HCT116 (cell line): ENCODE measurements around the gene TPRG1. TPM values are rescaled to one million over a fixed set of nuclear protein-coding genes. Genes with fewer than 3 reads are reported as not detected.
A peak's percentile ranks its signal among the peaks of the same experiment; 100 is the strongest.

ENCODE experiments used
- ATAC-seq: fragments of 200-7000 bp; cut with Tn5 transposase; 2 replicates; pipeline ENCODE4 v1.9.1; 2020; ENCODE audit warnings: mild to moderate bottlenecking, moderate library complexity
- BruUV-seq: library from RNA; stranded (reverse); fragments of 400-500 nt; replicated peaks from 2 replicates; lab custom pipeline; 2021; lab: Mats Ljungman, UMichigan
- CTCF ChIA-PET: fragments of 300-600 bp; sonication (Branson Sonifier 250); formaldehyde crosslinking; loops from one replicate; lab custom pipeline; 2021; ENCODE audit warnings: antibody characterized with exemption; lab: Charles Lee
- POLR2A ChIA-PET: fragments of 300-600, 350-600 bp; sonication (Branson Sonifier 250); formaldehyde crosslinking; loops from one replicate; lab custom pipeline; 2021; ENCODE audit warnings: antibody characterized with exemption; lab: Charles Lee
- RAD21 ChIA-PET, 2 experiments: fragments of 300-600 bp; sonication (Branson Sonifier 250); formaldehyde crosslinking; loops; one replicate each; lab custom pipeline; 2023; ENCODE audit warnings: low total read pairs in 2 of 2; ENCODE audit not compliant: uncharacterized antibody in 2 of 2, unreplicated experiment in 2 of 2, low non-redundant PET in 1 of 2; lab: Charles Lee
- DNase-seq: peaks from one replicate; pipeline ENCODE4 v3.0.0-alpha.2; 2010; ENCODE audit warnings: low read depth, low spot score
- H2AFZ ChIP-seq: fragments of 200-600 bp; shearing (Covaris generic), sonication (generic); 2 replicates; pipeline ENCODE4 v1.6.1; 2017; ENCODE audit warnings: low read depth, mixed run types, mixed read lengths, antibody characterized with exemption, low read length; ENCODE audit not compliant: poor library complexity, severe bottlenecking
- H3K27ac ChIP-seq: 2 replicates; pipeline ENCODE4 v1.5.1; 2012; ENCODE audit warnings: low read depth, low read length
- H3K27me3 ChIP-seq: fragments of 200-600 bp; sonication (generic); 2 replicates; pipeline ENCODE4 v1.6.1; 2016; ENCODE audit warnings: mixed run types, low read length, mixed read lengths; ENCODE audit not compliant: insufficient read depth
- H3K36me3 ChIP-seq, 2 experiments: fragments of 200-500 bp in 1 of 2; fragments of 200-600 bp in 1 of 2; sonication (Bioruptor generic) in 1 of 2; sonication (generic) in 1 of 2; 2 replicates each; pipeline versions ENCODE4 v1.5.1 to v1.6.1; 2014 to 2016; ENCODE audit warnings: low read length in 2 of 2, inconsistent platforms in 1 of 2, mixed read lengths in 1 of 2, mixed run types in 1 of 2; ENCODE audit not compliant: insufficient read depth in 2 of 2, control insufficient read depth in 1 of 2
- H3K4me1 ChIP-seq, 2 experiments: fragments of 200-600 bp in 1 of 2; sonication (generic) in 1 of 2; 2 replicates each; pipeline versions ENCODE4 v1.5.1 to v1.6.1; 2012 to 2017; ENCODE audit warnings: low read length in 2 of 2, inconsistent platforms in 1 of 2, mild to moderate bottlenecking in 1 of 2, mixed read lengths in 1 of 2, mixed run types in 1 of 2, moderate library complexity in 1 of 2; ENCODE audit not compliant: insufficient read depth in 2 of 2, control insufficient read depth in 1 of 2
- H3K4me2 ChIP-seq: fragments of 200-600 bp; sonication (generic); 2 replicates; pipeline ENCODE4 v1.6.1; 2017; ENCODE audit warnings: mixed run types, low read length, mixed read lengths
- H3K4me3 ChIP-seq, 2 experiments: fragments of 200-600 bp in 1 of 2; sonication (generic) in 1 of 2; replicated peaks in 1 of 2; 2 replicates each; pipeline ENCODE4 v1.5.1; 2011 to 2016; ENCODE audit warnings: low read length in 2 of 2, control low read depth in 1 of 2, low read depth in 1 of 2, mild to moderate bottlenecking in 1 of 2, mixed read lengths in 1 of 2, mixed run types in 1 of 2
- H3K79me2 ChIP-seq: fragments of 200-600 bp; sonication (generic); 2 replicates; pipeline ENCODE4 v1.6.1; 2017; ENCODE audit warnings: mild to moderate bottlenecking, mixed run types, low read length, moderate library complexity, mixed read lengths; ENCODE audit not compliant: insufficient read depth
- H3K9ac ChIP-seq: fragments of 200-600 bp; sonication (generic); 2 replicates; pipeline ENCODE4 v1.6.1; 2016; ENCODE audit warnings: low read length, mixed read lengths
- H3K9me2 ChIP-seq: fragments of 200-600 bp; sonication (generic), shearing (Covaris generic); 2 replicates; pipeline ENCODE4 v1.6.1; 2017; ENCODE audit warnings: mixed run types, mild to moderate bottlenecking, moderate library complexity; ENCODE audit not compliant: insufficient read depth
- H3K9me3 ChIP-seq, 2 experiments: fragments of 200-500 bp in 1 of 2; fragments of 200-600 bp in 1 of 2; sonication (Bioruptor generic) in 1 of 2; sonication (generic) in 1 of 2; 2 replicates each; pipeline ENCODE4 v1.6.1; 2014 to 2017; ENCODE audit warnings: low read length in 2 of 2, mixed read lengths in 2 of 2, inconsistent platforms in 1 of 2, low read depth in 1 of 2, mild to moderate bottlenecking in 1 of 2, mixed run types in 1 of 2, moderate library complexity in 1 of 2; ENCODE audit not compliant: control insufficient read depth in 1 of 2, insufficient read depth in 1 of 2
- H4K20me1 ChIP-seq: fragments of 200-600 bp; sonication (generic), shearing (Covaris generic); 2 replicates; pipeline ENCODE4 v1.6.1; 2017; ENCODE audit warnings: mixed run types, mild to moderate bottlenecking, moderate library complexity; ENCODE audit not compliant: insufficient read depth
- ATF3 ChIP-seq: IDR thresholded peaks from 2 replicates; pipeline ENCODE4 v1.6.1; 2012
- CEBPB ChIP-seq: IDR thresholded peaks from 2 replicates; pipeline ENCODE4 v1.6.1; 2012; ENCODE audit warnings: low read depth
- CTCF ChIP-seq, 3 experiments: fragments of 200-600 bp in 1 of 3; sonication (generic) in 1 of 3; IDR thresholded peaks in 2 of 3; conservative IDR thresholded peaks in 1 of 3; 2 replicates each; pipeline ENCODE4 v1.5.1; 2012 to 2017; ENCODE audit warnings: low read depth in 2 of 3, low read length in 2 of 3, antibody characterized with exemption in 1 of 3, borderline replicate concordance in 1 of 3, control low read depth in 1 of 3, mild to moderate bottlenecking in 1 of 3, mixed read lengths in 1 of 3, mixed run types in 1 of 3, moderate library complexity in 1 of 3; ENCODE audit not compliant: insufficient read depth in 1 of 3
- EGR1 ChIP-seq: IDR thresholded peaks from 2 replicates; pipeline ENCODE4 v1.6.1; 2012; ENCODE audit warnings: low read depth
- ELF1 ChIP-seq: IDR thresholded peaks from 2 replicates; pipeline ENCODE4 v1.6.1; 2012; ENCODE audit warnings: low read depth, borderline replicate concordance
- EZH2phosphoT487 ChIP-seq: fragments of 200-600 bp; IDR thresholded peaks from 2 replicates; pipeline ENCODE4 v1.6.1; 2018; ENCODE audit warnings: antibody characterized with exemption, borderline replicate concordance
- JUND ChIP-seq: IDR thresholded peaks from 2 replicates; pipeline ENCODE4 v1.6.1; 2012
- MAX ChIP-seq: IDR thresholded peaks from 2 replicates; pipeline ENCODE4 v1.6.1; 2012
- RAD21 ChIP-seq: IDR thresholded peaks from 2 replicates; pipeline ENCODE4 v1.6.1; 2012; ENCODE audit warnings: low read depth, mild to moderate bottlenecking
- REST ChIP-seq: IDR thresholded peaks from 2 replicates; pipeline ENCODE4 v1.6.1; 2012; ENCODE audit warnings: low read depth
- SIN3A ChIP-seq: IDR thresholded peaks from 2 replicates; pipeline ENCODE4 v1.6.1; 2012; ENCODE audit warnings: low read depth
- SP1 ChIP-seq: IDR thresholded peaks from 2 replicates; pipeline ENCODE4 v1.6.1; 2012; ENCODE audit warnings: low read depth
- YY1 ChIP-seq: IDR thresholded peaks from 2 replicates; pipeline ENCODE4 v1.6.1; 2011; ENCODE audit warnings: low read length, low read depth, moderate library complexity, mild to moderate bottlenecking; ENCODE audit not compliant: insufficient replicate concordance; ENCODE audit errors: extremely low read depth
- ZFX ChIP-seq: fragments of 450-650 bp; IDR thresholded peaks from 2 replicates; pipeline ENCODE4 v1.6.1; 2017
- ZNF274 ChIP-seq: fragments of 200-500 bp; sonication (Bioruptor generic); IDR thresholded peaks from 2 replicates; pipeline ENCODE4 v1.6.1; 2014; ENCODE audit warnings: mild to moderate bottlenecking, low read depth, low read length, inconsistent platforms
- intact Hi-C: fragments of 100-400 bp; cut with micrococcal nuclease; formaldehyde crosslinking; loops from 2 replicates; pipeline ENCODE4 v1.10.0; 2022
- total RNA-seq: library from RNA; stranded (reverse); gene quantifications from one replicate; pipeline ENCODE4 v1.2.1, GENCODE V29; 2021; ENCODE audit not compliant: unreplicated experiment

Gene TPRG1
- total RNA-seq, 1 experiment from 2014 or later = 2.8 TPM

- DNase-seq (no peak), ATAC-seq (no peak; the same call in 1 of the 2 replicates)
- H4K20me1 ChIP-seq = no peaks in the 10 kb centered on the region
- no peaks in the 10 kb centered on the region for H3K79me2 ChIP-seq
- H3K36me3 ChIP-seq = no peaks in the 10 kb centered on the region
- H3K27me3 ChIP-seq = no peaks in the 10 kb centered on the region
- H3K4me2 ChIP-seq = no peak overlapping the region
- no TSS peak for BruUV-seq
- H3K9me2 ChIP-seq = no peaks in the 10 kb centered on the region
- peaks cover 4 to 8% of the 10 kb centered on the region in 2 experiments; a peak in 2 of 4 replicates for H3K4me1 ChIP-seq
- TF ChIP-seq ZNF274 = no peak
- TF ChIP-seq ELF1 = no peak
- TF ChIP-seq ATF3 = no peak
- TF ChIP-seq JUND = no peak
- no peak for TF ChIP-seq SP1
- TF ChIP-seq RAD21 = peak; percentile 54
- TF ChIP-seq SIN3A = no peak
- no peak for TF ChIP-seq CEBPB
- TF ChIP-seq MAX = no peak
- no peak for TF ChIP-seq YY1
- TF ChIP-seq EGR1 = no peak
- no peak for TF ChIP-seq REST
- no peak for TF ChIP-seq ZFX
- peak in 1 of 3 experiments; percentile 18; a peak in 1 of 6 replicates for TF ChIP-seq CTCF (IDR thresholded peaks at IDR 0.05 in 2 of 3, conservative IDR thresholded peaks at IDR 0.05 in 1 of 3; ENCODE audit: borderline replicate concordance in 1 of 3, insufficient read depth in 1 of 3, low read depth in 2 of 3, low read length in 2 of 3)
- TF ChIP-seq EZH2phosphoT487 = no peak
- no peaks in the 10 kb centered on the region for H3K9me3 ChIP-seq
- CTCF ChIA-PET = no interaction called here
- POLR2A ChIA-PET = no interaction called here
- H3K4me3 ChIP-seq = no peak overlapping the region
- no peak overlapping the region for H3K9ac ChIP-seq
- H2AFZ ChIP-seq = no peak overlapping the region
- RAD21 ChIA-PET = no interaction called here
- no peak overlapping the region for H3K27ac ChIP-seq
- intact Hi-C loops = loop anchor here (5.0 kb wide), 1 partner anchor 312 kb away; no protein-coding TSS in a partner anchor
Observed at GRCh38 chr3:189144645-189145044, 27.1 kb upstream of the TPRG1 start.
